Cardiac muscle cell (in vitro differentiated cells and primary cell): ENCODE results near the gene SCUBE2. TPM values are rescaled to one million over a fixed set of nuclear protein-coding genes. Genes with fewer than 3 reads are reported as not detected.
A peak's percentile ranks its signal among the peaks of the same experiment; 100 is the strongest.

Source experiments
- DNase-seq, 2 donors: peaks; one replicate each; pipeline versions ENCODE4 v3.0.0 to v3.0.0-alpha.2; 2010 to 2017; ENCODE audit warnings: low read depth in 1 of 2, low spot score in 1 of 2
- H3K27ac ChIP-seq: fragments of 200-600 bp; sonication (generic); 2 replicates; pipeline ENCODE4 v1.5.1; 2016
- H3K27me3 ChIP-seq: fragments of 200-600 bp; sonication (generic); 2 replicates; pipeline ENCODE4 v1.6.0; 2016; ENCODE audit warnings: control low read depth
- H3K36me3 ChIP-seq: fragments of 200-600 bp; sonication (generic); 2 replicates; pipeline ENCODE4 v1.5.1; 2016; ENCODE audit warnings: control low read depth
- H3K4me1 ChIP-seq: fragments of 200-600 bp; sonication (generic); 2 replicates; pipeline ENCODE4 v1.8.1; 2017; ENCODE audit warnings: low read depth, mild to moderate bottlenecking, mixed run types
- H3K4me3 ChIP-seq: fragments of 200-600 bp; sonication (generic); 2 replicates; pipeline ENCODE4 v1.5.1; 2016; ENCODE audit warnings: mild to moderate bottlenecking
- H3K9me3 ChIP-seq: fragments of 200-600 bp; sonication (generic); 2 replicates; pipeline ENCODE4 v1.5.1; 2017; ENCODE audit warnings: low read depth, mild to moderate bottlenecking, control low read depth
- CTCF ChIP-seq: IDR thresholded peaks from 2 replicates; pipeline ENCODE4 v1.5.1; 2012; ENCODE audit warnings: low read depth, mild to moderate bottlenecking, low read length
- polyA plus RNA-seq: library from polyadenylated mRNA; unstranded; fragments of >200 nt; fragmentation: Nextera tagmentation; extraction: Ambion mirVana; gene quantifications from 2 replicates; pipeline ENCODE4 v1.2.1, GENCODE V29; 2016
- total RNA-seq: library from RNA; depleted of rRNA; stranded (reverse); fragments of >200 nt; gene quantifications from 2 replicates; pipeline ENCODE4 v1.2.3, GENCODE V29; 2016

The SCUBE2 gene
- total and polyA plus RNA-seq, 2 experiments from 2014 or later: 0.21 TPM; not detected in 1

GRCh38 chr11:9065607-9066432, 25.6 kb downstream of the SCUBE2 start:
- H3K4me3 ChIP-seq: no peak overlapping the region
- peak in 1 of 2 donors; percentile 16 for DNase-seq
- no peaks in the 10 kb centered on the region for H3K36me3 ChIP-seq
- TF ChIP-seq CTCF: no peak
- H3K9me3 ChIP-seq: no peaks in the 10 kb centered on the region
- H3K27ac ChIP-seq: no peak overlapping the region
- peaks cover 4% of the 10 kb centered on the region for H3K4me1 ChIP-seq
- H3K27me3 ChIP-seq: no peaks in the 10 kb centered on the region

- Histone ChIP-seq H3K4me1 (peaks cover 4% of the 10 kb centered on the region), H3K4me3 (no peak overlapping the region), H3K27ac (no peak overlapping the region), H3K36me3 (no peaks in the 10 kb centered on the region), H3K27me3 (no peaks in the 10 kb centered on the region), H3K9me3 (no peaks in the 10 kb centered on the region)
- TF ChIP-seq CTCF: no peak
- DNase-seq: no peak
Observed at GRCh38 chr11:9061807-9062206, 29.6 kb downstream of the SCUBE2 start.

- peak in 1 of 2 donors; percentile 17 for DNase-seq
- Histone ChIP-seq H3K4me1 (peaks cover 4% of the 10 kb centered on the region), H3K27me3 (no peaks in the 10 kb centered on the region), H3K9me3 (no peaks in the 10 kb centered on the region), H3K4me3 (no peak overlapping the region), H3K27ac (no peak overlapping the region), H3K36me3 (no peaks in the 10 kb centered on the region)
- peak; percentile 27 for TF ChIP-seq CTCF
Observed at GRCh38 chr11:9060700-9061111, 30.7 kb downstream of the SCUBE2 start.

GRCh38 chr11:9059406-9059805, 32.0 kb downstream of the SCUBE2 start:
- Histone ChIP-seq H3K27me3 (no peaks in the 10 kb centered on the region), H3K27ac (no peak overlapping the region), H3K9me3 (no peaks in the 10 kb centered on the region), H3K36me3 (no peaks in the 10 kb centered on the region), H3K4me3 (no peak overlapping the region), H3K4me1 (peaks cover 4% of the 10 kb centered on the region)
- no peak for DNase-seq
- TF ChIP-seq CTCF: no peak

- Histone ChIP-seq H3K36me3 (no peaks in the 10 kb centered on the region), H3K9me3 (no peaks in the 10 kb centered on the region), H3K4me1 (peaks cover 4% of the 10 kb centered on the region), H3K27ac (no peak overlapping the region), H3K27me3 (no peaks in the 10 kb centered on the region), H3K4me3 (no peak overlapping the region)
- TF ChIP-seq CTCF: no peak
- no peak for DNase-seq
Observed at GRCh38 chr11:9057888-9058287, 33.5 kb downstream of the SCUBE2 start.
